Pancreas (tissue), 10 donors: Measurements from ENCODE around the gene SPR. TPM values are rescaled to one million over a fixed set of nuclear protein-coding genes. Genes with fewer than 3 reads are reported as not detected.

Experiments used
- ATAC-seq, 4 donors: fragments of 200-7000 bp; cut with Tn5 transposase; one replicate each; pipeline versions ENCODE4 v1.8.0 to v1.9.1; 2020; ENCODE audit warnings: mild to moderate bottlenecking in 4 of 4, moderate library complexity in 4 of 4
- DNase-seq, 6 donors: peaks; one replicate each; pipeline ENCODE4 v3.0.0-alpha.2; 2020
- FAIRE-seq: peaks from 2 replicates; lab custom pipeline; 2012; peaks lifted over from hg19 to GRCh38; lab: Jason Lieb, UNC
- H3K27ac ChIP-seq, 4 donors: fragments of 200-600 bp; sonication (generic); 1 replicate in 3 of 4; 2 replicates in 1 of 4; pipeline versions ENCODE4 v1.5.0 to v1.8.0; 2020
- H3K27me3 ChIP-seq, 4 donors: fragments of 200-600 bp; one replicate each; pipeline ENCODE4 v1.8.0; 2021
- H3K36me3 ChIP-seq, 3 donors: fragments of 200-600 bp; sonication (generic) in 1 of 3; one replicate each; pipeline versions ENCODE4 v1.5.0 to v1.8.0; 2020 to 2021
- H3K4me1 ChIP-seq, 3 donors: fragments of 200-600 bp; one replicate each; pipeline ENCODE4 v1.8.0; 2021
- H3K4me3 ChIP-seq, 4 donors: fragments of 200-600 bp; sonication (generic) in 2 of 4; one replicate each; pipeline versions ENCODE4 v1.5.0 to v1.8.0; 2020 to 2021
- H3K9me3 ChIP-seq, 4 donors: fragments of 200-600 bp; one replicate each; pipeline ENCODE4 v1.8.0; 2021
- WGBS, 2 donors: extraction: QIAGEN DNeasy Blood & Tissue Kit; methylation state at CpG; one replicate each; pipeline ENCODE4 v1.1.7; 2013; 5-methylcytosine and 5-hydroxymethylcytosine counted together
- intact Hi-C, 3 donors: fragments of 100-400 bp; cut with DNase I; formaldehyde crosslinking; loops; one replicate each; pipeline versions ENCODE4 v1.11.1 to v1.14.2; 2022
- polyA plus RNA-seq, 2 donors: library from polyadenylated mRNA; stranded (reverse); fragments of 200-250 nt; gene quantifications; one replicate each; pipeline ENCODE4 v1.2.3, GENCODE V29; 2013
- total RNA-seq, 6 donors: library from RNA; stranded (reverse); fragmentation: NEBNext Ultra II Directional in 4 of 6; extraction: Animal tissue kit (Norgen Biotek cat#: 25700) in 4 of 6; gene quantifications; one replicate each; pipeline versions ENCODE4 v1.2.1 to v1.2.4, GENCODE V29; 2021 to 2023
- TF ChIP-seq, protein P1 (sequence below), 4 donors: fragments of 200-600 bp; sonication (generic) in 3 of 4; IDR thresholded peaks; one replicate each; pipeline versions ENCODE4 v1.5.0 to v1.8.0; 2021; ENCODE audit warnings: antibody characterized with exemption in 4 of 4
- donor health status: healthy with polysubstance abuse.
- donor health status: DM: no; HTN: no; CAD: no; lungs with moderate emphysema.
- donor health status: DM: no; HTN: no; CAD: no.
- donor health status: control.
- donor health status: control.
- donor health status: Bipolar disorder and iron deficiency.
- donor health status: DM: yes; HTN: yes; CAD: no.
- donor health status: DM: no; HTN: no; CAD: no.
- donor health status: DM: no; HTN: no; CAD: no.
- donor health status: DM: yes; HTN: yes; CAD: no.

The SPR gene
- total RNA-seq (10 to 100 TPM; 33.7 to 47.8 (median 38.7) TPM), polyA plus RNA-seq (10 to 100 TPM; 31.3 to 38.8 TPM)

DNA sequence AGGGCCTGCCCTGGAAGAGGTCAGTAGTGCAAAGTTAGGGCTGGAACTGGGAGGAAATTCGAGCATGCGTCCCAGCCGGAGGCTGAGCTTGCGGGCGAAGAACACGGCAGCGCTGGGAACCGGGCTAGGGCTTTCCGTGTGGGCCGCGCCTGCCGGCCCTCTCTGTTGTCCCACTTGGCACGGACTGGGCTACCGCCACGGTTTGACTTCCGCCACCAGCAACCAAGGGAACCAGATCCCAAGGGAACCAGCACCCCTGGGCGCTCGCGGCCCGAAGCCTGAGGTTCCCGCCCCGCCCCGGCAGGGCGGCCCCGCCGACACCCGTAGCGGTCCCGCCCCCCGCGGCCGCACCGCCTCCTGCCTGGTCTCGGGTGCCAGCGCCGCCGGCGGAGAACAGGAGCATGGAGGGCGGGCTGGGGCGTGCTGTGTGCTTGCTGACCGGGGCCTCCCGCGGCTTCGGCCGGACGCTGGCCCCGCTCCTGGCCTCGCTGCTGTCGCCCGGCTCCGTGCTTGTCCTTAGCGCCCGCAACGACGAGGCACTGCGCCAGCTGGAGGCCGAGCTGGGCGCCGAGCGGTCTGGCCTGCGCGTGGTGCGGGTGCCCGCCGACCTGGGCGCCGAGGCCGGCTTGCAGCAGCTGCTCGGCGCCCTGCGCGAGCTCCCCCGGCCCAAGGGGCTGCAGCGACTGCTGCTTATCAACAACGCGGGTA is at the start of gene SPR:
SPR (plus strand) TSS at position 377 of the 708 bp plus-strand sequence; CDS start at position 402, 25 bp downstream.
- H3K27me3 ChIP-seq, result no peaks in the 10 kb centered on the region
- peak; percentile 92 to 95 (median 92) for ATAC-seq
- 0% methylated on average over 51 to 76 of the region's 76 CpGs for WGBS, 2 donors
- H3K36me3 ChIP-seq, result peaks cover 0 to 11% (median 8%) of the 10 kb centered on the region in 3 donors
- H3K4me3 ChIP-seq, result peak within 1 kb of the TSS; percentile 54 to 86 (median 69)
- TF ChIP-seq, protein P1, sequence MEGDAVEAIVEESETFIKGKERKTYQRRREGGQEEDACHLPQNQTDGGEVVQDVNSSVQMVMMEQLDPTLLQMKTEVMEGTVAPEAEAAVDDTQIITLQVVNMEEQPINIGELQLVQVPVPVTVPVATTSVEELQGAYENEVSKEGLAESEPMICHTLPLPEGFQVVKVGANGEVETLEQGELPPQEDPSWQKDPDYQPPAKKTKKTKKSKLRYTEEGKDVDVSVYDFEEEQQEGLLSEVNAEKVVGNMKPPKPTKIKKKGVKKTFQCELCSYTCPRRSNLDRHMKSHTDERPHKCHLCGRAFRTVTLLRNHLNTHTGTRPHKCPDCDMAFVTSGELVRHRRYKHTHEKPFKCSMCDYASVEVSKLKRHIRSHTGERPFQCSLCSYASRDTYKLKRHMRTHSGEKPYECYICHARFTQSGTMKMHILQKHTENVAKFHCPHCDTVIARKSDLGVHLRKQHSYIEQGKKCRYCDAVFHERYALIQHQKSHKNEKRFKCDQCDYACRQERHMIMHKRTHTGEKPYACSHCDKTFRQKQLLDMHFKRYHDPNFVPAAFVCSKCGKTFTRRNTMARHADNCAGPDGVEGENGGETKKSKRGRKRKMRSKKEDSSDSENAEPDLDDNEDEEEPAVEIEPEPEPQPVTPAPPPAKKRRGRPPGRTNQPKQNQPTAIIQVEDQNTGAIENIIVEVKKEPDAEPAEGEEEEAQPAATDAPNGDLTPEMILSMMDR (IDR thresholded peaks at IDR 0.05), result no peak
- H3K27ac ChIP-seq, result peak within 1 kb of the TSS; percentile 86 to 98 (median 94)
- DNase-seq, result peak; percentile 82 to 93 (median 88)
- peaks cover 10 to 27% (median 16%) of the 10 kb centered on the region in 3 donors for H3K4me1 ChIP-seq
- H3K9me3 ChIP-seq, result no peaks in the 10 kb centered on the region
- FAIRE-seq, result no peak
- intact Hi-C loops, result no loop called here

DNA sequence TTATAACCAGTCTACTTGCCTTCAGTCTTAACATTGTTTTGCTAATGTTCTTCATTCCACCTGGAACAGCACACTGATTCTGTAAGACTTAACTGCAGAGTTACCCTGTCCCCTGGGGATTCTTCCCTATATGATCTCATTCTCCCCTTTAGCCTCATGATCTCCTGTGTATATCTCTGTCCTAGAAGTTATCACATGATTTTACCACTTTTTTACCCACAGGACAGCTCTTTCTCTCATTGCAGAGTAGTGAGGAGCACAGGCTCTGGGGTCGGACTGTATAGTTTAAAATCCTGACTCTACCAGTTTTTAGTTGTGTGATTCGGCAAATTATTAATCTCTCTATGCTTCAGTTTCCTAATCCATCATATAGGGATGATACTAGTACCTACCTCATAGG is 47.1 kb upstream of the SPR start:
- Histone ChIP-seq H3K9me3 (no peaks in the 10 kb centered on the region), H3K4me1 (no peaks in the 10 kb centered on the region), H3K4me3 (no peak overlapping the region), H3K27ac (no peak overlapping the region), H3K27me3 (no peaks in the 10 kb centered on the region), H3K36me3 (no peaks in the 10 kb centered on the region)
- no peak for DNase-seq
- ATAC-seq, result no peak
- intact Hi-C loops, result no loop called here
- TF ChIP-seq, protein P1 (IDR thresholded peaks at IDR 0.05), result no peak
- FAIRE-seq, result no peak
- 90 to 91% methylated on average over 2 of the region's 2 CpGs for WGBS, 2 donors

DNA sequence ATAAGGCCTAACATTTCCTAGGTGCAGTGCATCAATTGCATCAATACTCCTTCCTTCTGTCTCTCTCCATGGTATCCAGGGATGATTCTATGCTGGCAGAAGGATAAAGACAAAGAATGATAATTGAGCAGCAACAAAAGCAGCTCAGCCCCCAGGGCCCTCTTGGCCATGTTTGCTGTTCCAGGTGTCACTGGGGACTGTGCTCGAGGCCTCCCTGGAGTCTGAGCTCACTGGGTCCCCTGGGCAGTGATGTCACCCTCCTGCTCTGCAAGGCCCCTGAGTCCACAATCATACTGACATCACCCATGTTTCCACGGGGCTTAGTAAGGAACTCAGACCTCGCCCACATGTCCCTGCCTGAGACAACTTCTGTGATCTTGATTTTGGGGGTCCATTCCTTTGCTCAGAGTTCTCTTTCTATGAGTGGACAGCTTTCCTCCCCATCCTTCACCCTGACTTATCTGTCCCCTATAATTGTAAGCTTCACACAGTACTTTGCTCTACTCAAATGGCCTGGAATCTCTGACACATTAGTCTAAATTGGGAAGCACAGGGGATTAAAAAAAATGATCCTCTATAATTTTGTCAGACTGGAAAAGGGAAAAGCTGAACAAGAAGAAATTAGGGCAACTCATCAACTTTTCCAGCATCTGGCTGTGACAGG is 45.6 kb upstream of the SPR start:
- TF ChIP-seq, protein P1 (IDR thresholded peaks at IDR 0.05), result no peak
- Histone ChIP-seq H3K27ac (no peak overlapping the region), H3K27me3 (no peaks in the 10 kb centered on the region), H3K9me3 (no peaks in the 10 kb centered on the region), H3K36me3 (no peaks in the 10 kb centered on the region), H3K4me1 (no peaks in the 10 kb centered on the region), H3K4me3 (no peak overlapping the region)
- DNase-seq (no peak), FAIRE-seq (no peak), ATAC-seq (no peak)
- intact Hi-C loops, result no loop called here
- 63 to 77% methylated on average over 3 of the region's 3 CpGs for WGBS, 2 donors

DNA sequence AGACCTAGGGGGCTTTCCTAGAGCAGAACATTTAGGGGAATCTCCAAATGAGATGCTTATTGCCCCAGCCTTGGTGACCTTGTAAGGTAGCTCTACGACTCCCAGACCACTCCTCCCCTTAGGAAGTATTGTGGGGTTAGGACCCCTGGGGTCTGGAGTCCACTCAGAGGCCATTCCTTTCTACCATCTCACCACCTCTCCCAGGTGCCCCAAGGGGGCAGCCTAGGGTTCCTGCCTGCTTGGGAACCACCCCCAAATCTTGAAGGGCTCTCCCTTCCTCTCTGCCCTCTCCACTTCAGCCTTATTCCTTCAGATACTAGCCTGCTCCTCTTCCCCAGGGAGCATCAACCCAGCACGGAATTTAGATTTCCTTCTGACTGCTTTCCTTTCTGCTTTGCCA is 43.9 kb upstream of the SPR start:
- Histone ChIP-seq H3K9me3 (no peaks in the 10 kb centered on the region), H3K27ac (no peak overlapping the region), H3K4me3 (no peak overlapping the region), H3K27me3 (no peaks in the 10 kb centered on the region), H3K4me1 (no peaks in the 10 kb centered on the region), H3K36me3 (no peaks in the 10 kb centered on the region)
- ATAC-seq (no peak), FAIRE-seq (no peak), DNase-seq (no peak)
- WGBS, 2 donors, result 58 to 61% methylated on average over 2 of the region's 2 CpGs
- intact Hi-C loops, result no loop called here
- TF ChIP-seq, protein P1 (IDR thresholded peaks at IDR 0.05), result no peak
